HepG2 (cell line): Measurements from ENCODE around the gene AMZ1. TPM values are rescaled to one million over a fixed set of nuclear protein-coding genes. Genes with fewer than 3 reads are reported as not detected.

Source experiments
- BRD4 ChIP-seq: sonication (generic); formaldehyde crosslinking; IDR thresholded peaks from 2 replicates; pipeline ENCODE4 v1.4.0; 2020; ENCODE audit warnings: missing genetic modification reagents
- CSRNP1 ChIP-seq: sonication (generic); formaldehyde crosslinking; IDR thresholded peaks from 2 replicates; pipeline ENCODE4 v1.8.1; 2023; ENCODE audit warnings: mild to moderate bottlenecking, missing genetic modification reagents
- DDIT3 ChIP-seq: sonication (generic); formaldehyde crosslinking; IDR thresholded peaks from 2 replicates; pipeline ENCODE4 v1.4.0; 2020; ENCODE audit warnings: mild to moderate bottlenecking, missing genetic modification reagents
- FIP1L1 ChIP-seq: fragments of 200-400 bp; formaldehyde crosslinking; IDR thresholded peaks from 2 replicates; pipeline ENCODE4 v1.6.1; 2018; ENCODE audit warnings: low read depth, mild to moderate bottlenecking, low read length, moderate library complexity, borderline replicate concordance; ENCODE audit not compliant: insufficient read depth
- FOXA3 ChIP-seq: IDR thresholded peaks from 2 replicates; pipeline ENCODE4 v1.6.1; 2016; ENCODE audit warnings: missing genetic modification reagents, missing compliant biosample characterization
- IKZF4 ChIP-seq: sonication (generic); formaldehyde crosslinking; IDR thresholded peaks from 2 replicates; pipeline ENCODE4 v1.5.1; 2020; ENCODE audit warnings: borderline replicate concordance, mild to moderate bottlenecking, low read depth, missing genetic modification reagents; ENCODE audit errors: not compliant biosample characterization
- KDM2A ChIP-seq: sonication (generic); formaldehyde crosslinking; IDR thresholded peaks from 2 replicates; pipeline ENCODE4 v1.4.0; 2020; ENCODE audit warnings: low read depth, missing genetic modification reagents, borderline replicate concordance
- KLF12 ChIP-seq: sonication (generic); formaldehyde crosslinking; IDR thresholded peaks from 2 replicates; pipeline ENCODE4 v1.4.0; 2020; ENCODE audit warnings: missing genetic modification reagents, borderline replicate concordance
- PBX2 ChIP-seq: IDR thresholded peaks from 2 replicates; pipeline ENCODE4 v1.6.1; 2016; ENCODE audit warnings: control low read depth
- RFXANK ChIP-seq: IDR thresholded peaks from 2 replicates; pipeline ENCODE4 v1.6.1; 2016
- SMARCC2 ChIP-seq: fragments of 450-650 bp; IDR thresholded peaks from 2 replicates; pipeline ENCODE4 v1.6.1; 2017; ENCODE audit warnings: antibody characterized with exemption, mild to moderate bottlenecking
- SPEN ChIP-seq: sonication (generic); formaldehyde crosslinking; IDR thresholded peaks from 2 replicates; pipeline ENCODE4 v1.5.1; 2020; ENCODE audit warnings: low read depth, mild to moderate bottlenecking, missing genetic modification reagents
- TAF1 ChIP-seq: sonication (generic); formaldehyde crosslinking; IDR thresholded peaks from 2 replicates; pipeline ENCODE4 v1.4.0; 2020; ENCODE audit warnings: missing genetic modification reagents
- TBL1XR1 ChIP-seq: fragments of 150-350 bp; IDR thresholded peaks from 2 replicates; pipeline ENCODE4 v1.6.1; 2014; ENCODE audit warnings: borderline replicate concordance, low read length; ENCODE audit not compliant: partially characterized antibody
- ZNF576 ChIP-seq: sonication (generic); formaldehyde crosslinking; IDR thresholded peaks from 2 replicates; pipeline ENCODE4 v1.4.0; 2020; ENCODE audit warnings: mild to moderate bottlenecking, missing genetic modification reagents
- ZNF709 ChIP-seq: sonication (generic); formaldehyde crosslinking; IDR thresholded peaks from 2 replicates; pipeline ENCODE4 v1.5.0; 2020; ENCODE audit warnings: mild to moderate bottlenecking, missing genetic modification reagents
- ZNF713 ChIP-seq: sonication (generic); formaldehyde crosslinking; IDR thresholded peaks from 2 replicates; pipeline ENCODE4 v1.4.0; 2020; ENCODE audit warnings: mild to moderate bottlenecking, missing genetic modification reagents
- ZNF766 ChIP-seq: sonication (generic); formaldehyde crosslinking; IDR thresholded peaks from 2 replicates; pipeline ENCODE4 v1.5.0; 2020; ENCODE audit warnings: missing genetic modification reagents, borderline replicate concordance
- ZNF883 ChIP-seq: sonication (generic); formaldehyde crosslinking; IDR thresholded peaks from 2 replicates; pipeline ENCODE4 v1.5.1; 2020; ENCODE audit warnings: mild to moderate bottlenecking, missing genetic modification reagents; ENCODE audit errors: not compliant biosample characterization
- polyA plus RNA-seq, 8 experiments: library from polyadenylated mRNA; depleted of rRNA in 3 of 8; stranded (reverse) in 7 of 8; unstranded in 1 of 8; fragments of >200 nt; fragmentation: Illumina TruSeq in 4 of 8; extraction: Trizol in 4 of 8; gene quantifications; 2 replicates each; pipeline versions ENCODE4 v1.2.1 to v1.2.3, GENCODE V29; 2011 to 2016; ENCODE audit warnings: low read depth in 4 of 8, missing spikeins in 1 of 8, mixed read lengths in 1 of 8; ENCODE audit not compliant: insufficient read depth in 1 of 8
- total RNA-seq, 5 experiments: library from RNA; depleted of rRNA; stranded (reverse); fragments of >200 nt; fragmentation: Illumina TruSeq; extraction: Trizol; gene quantifications; 2 replicates each; pipeline ENCODE4 v1.2.3, GENCODE V29; 2016; ENCODE audit warnings: low read depth in 1 of 5
- TF ChIP-seq, protein P1 (sequence below): sonication (generic); formaldehyde crosslinking; IDR thresholded peaks from 2 replicates; pipeline ENCODE4 v1.4.0; 2020; ENCODE audit warnings: missing genetic modification reagents, mild to moderate bottlenecking, borderline replicate concordance

AMZ1 gene
- total and polyA plus RNA-seq, 2 of the 13 experiments (the other 11 are each of a cell fraction or from before 2014, with no cell fraction given): 0.03 TPM; not detected in 1

DNA sequence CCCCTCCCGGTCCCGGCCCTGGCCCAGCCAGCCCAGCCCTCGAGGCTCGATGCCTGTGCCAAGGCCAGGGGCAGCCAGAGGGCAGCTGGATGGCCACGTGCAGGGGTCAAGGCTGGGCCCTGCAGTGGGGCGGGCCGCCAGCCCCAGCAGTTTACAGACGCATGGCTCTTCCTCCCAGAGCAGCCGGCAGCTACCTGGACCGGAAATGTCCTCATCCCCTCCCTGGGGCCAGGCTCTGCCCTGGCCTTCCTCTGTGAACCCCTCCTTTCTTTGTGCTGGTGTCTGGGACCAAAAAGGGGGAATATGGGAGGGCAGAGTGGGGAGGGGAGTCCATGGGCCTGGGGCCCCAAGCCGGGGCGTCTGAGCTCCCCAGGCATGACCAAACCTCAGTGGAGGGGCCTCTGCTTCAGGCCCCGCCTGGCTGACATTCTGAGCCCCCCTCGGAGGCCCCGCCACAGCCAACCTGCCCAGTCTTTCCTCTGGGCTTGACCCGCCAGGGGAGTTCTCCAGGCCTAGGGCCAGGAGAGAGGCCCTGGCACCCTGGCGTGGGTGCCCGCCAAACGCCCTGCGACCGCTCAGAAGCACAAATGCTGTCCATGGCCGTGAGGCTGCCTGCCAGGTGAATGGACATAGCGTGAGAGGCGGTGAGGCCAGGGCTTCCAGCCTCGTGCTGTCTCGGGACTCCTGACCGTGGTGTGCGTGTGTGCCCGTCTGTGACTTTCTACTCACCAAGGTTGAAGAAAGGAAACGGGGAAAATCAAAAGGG is 24.7 kb upstream of the AMZ1 start (continued):
- TF ChIP-seq KDM2A (CRISPR knock-in tag) (peak; percentile 96), ZNF883 (CRISPR knock-in tag) (peak; percentile 93), BRD4 (CRISPR knock-in tag) (no peak), CSRNP1 (CRISPR knock-in tag) (peak; percentile 92; the same call in 1 of the 2 replicates), TAF1 (CRISPR knock-in tag) (peak; percentile 30; the same call in 1 of the 2 replicates), IKZF4 (CRISPR knock-in tag) (peak; percentile 88), PBX2 (CRISPR knock-in tag) (peak; percentile 42; the same call in 1 of the 2 replicates), DDIT3 (CRISPR knock-in tag) (no peak), SMARCC2 (no peak), FIP1L1 (0 out of 2 replicates have a peak, but pooled peaks have one; percentile 22), RFXANK (no peak), SPEN (CRISPR knock-in tag) (peak; percentile 93), ZNF709 (CRISPR knock-in tag) (peak; percentile 92; the same call in 1 of the 2 replicates), ZNF766 (CRISPR knock-in tag) (peak; percentile 84; the same call in 1 of the 2 replicates), ZNF713 (CRISPR knock-in tag) (peak; percentile 85), TBL1XR1 (peak; percentile 62), FOXA3 (CRISPR knock-in tag) (peak; percentile 88), KLF12 (CRISPR knock-in tag) (peak; percentile 73; the same call in 1 of the 2 replicates), ZNF576 (0 out of 2 replicates have a peak, but pooled peaks have one; percentile 58)
- TF ChIP-seq, protein P1, sequence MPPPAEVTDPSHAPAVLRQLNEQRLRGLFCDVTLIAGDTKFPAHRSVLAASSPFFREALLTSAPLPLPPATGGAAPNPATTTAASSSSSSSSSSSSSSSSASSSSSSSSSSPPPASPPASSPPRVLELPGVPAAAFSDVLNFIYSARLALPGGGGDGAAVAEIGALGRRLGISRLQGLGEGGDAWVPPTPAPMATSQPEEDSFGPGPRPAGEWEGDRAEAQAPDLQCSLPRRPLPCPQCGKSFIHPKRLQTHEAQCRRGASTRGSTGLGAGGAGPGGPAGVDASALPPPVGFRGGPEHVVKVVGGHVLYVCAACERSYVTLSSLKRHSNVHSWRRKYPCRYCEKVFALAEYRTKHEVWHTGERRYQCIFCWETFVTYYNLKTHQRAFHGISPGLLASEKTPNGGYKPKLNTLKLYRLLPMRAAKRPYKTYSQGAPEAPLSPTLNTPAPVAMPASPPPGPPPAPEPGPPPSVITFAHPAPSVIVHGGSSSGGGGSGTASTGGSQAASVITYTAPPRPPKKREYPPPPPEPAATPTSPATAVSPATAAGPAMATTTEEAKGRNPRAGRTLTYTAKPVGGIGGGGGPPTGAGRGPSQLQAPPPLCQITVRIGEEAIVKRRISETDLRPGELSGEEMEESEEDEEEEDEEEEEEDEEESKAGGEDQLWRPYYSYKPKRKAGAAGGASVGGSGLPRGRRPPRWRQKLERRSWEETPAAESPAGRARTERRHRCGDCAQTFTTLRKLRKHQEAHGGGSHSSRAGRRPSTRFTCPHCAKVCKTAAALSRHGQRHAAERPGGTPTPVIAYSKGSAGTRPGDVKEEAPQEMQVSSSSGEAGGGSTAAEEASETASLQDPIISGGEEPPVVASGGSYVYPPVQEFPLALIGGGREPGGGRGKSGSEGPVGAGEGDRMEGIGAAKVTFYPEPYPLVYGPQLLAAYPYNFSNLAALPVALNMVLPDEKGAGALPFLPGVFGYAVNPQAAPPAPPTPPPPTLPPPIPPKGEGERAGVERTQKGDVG: 0 out of 2 replicates have a peak, but pooled peaks have one; percentile 52
